ENCODE results near the gene APBB2.

Gene APBB2

DNA sequence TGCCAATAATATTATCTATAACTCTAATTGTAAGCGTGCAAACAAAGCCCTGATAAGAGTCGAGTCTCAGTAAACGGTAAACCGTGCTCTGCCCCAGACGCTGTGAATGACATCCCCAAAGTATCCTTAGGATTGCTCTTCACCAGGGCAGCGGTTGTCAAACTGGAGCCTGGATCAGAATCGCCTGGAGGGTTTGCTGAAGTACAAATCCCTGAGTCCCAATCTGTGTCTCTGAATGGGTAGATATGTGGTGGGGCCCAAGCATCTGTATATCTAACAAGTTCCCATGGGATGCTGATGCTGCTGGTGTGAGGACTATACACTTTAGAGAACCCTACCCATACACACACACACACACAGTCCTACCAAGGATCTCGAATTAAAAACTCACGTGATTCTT, 813 bp upstream of the APBB2 start:
- DNase-seq: no peak

- no peak for DNase-seq
These were observed 444 bp upstream of the APBB2 start for GRCh38 chr4:41214825-41215146.

DNA sequence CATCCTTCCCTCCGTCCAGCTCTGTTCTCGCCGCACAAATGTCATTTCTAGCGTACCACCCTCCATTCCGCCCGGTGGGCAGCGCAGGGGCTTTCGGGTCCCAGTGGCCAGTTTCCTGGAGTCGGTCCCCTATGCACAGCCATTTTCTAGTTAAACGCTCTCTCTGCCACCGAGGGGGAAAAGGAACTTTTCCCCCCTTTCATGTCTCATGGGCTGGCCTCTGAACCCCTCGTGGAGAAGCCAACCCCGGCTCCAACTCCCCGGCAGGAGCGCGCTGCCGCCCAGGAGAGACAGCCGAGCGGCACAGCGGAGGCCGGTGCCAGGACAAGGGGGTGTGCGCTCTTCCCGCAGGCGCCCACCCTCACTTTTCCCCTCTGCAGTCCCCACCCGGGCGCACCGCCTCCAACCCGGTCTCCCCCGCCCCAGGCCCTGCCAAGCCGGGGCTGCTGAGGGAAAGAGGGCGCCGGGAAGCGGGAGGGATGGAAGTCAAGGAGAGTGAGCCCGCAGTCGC, 662 bp downstream of the APBB2 start:
- DNase-seq: no peak

DNA sequence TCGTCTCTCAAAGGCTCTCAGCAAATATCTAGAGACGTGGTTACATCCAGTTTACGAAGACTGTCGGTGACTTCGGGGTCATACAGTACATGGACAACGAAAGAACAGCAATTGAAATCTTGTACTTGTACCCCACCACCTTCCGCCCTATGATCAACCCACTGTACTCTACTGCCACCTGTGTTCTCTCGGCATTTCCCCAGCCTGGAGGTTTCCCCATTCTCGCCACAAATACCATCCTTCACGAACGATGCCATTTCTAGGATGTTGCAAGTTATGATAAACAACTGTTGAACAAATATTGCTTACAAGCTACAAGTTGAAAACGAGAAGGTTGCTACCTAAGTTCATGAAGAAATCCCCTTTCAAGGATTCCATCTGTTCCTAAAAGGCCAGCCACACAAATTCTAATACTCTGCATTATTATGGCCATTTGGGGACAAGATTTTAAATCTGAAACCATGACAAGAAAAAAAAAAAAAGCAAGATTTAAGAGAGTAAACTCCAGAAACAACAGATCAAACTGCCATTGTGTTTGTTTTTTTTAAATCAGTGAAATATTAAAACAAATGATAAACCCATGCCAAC, 1.6 kb downstream of the APBB2 start:
- no peak for DNase-seq

DNA sequence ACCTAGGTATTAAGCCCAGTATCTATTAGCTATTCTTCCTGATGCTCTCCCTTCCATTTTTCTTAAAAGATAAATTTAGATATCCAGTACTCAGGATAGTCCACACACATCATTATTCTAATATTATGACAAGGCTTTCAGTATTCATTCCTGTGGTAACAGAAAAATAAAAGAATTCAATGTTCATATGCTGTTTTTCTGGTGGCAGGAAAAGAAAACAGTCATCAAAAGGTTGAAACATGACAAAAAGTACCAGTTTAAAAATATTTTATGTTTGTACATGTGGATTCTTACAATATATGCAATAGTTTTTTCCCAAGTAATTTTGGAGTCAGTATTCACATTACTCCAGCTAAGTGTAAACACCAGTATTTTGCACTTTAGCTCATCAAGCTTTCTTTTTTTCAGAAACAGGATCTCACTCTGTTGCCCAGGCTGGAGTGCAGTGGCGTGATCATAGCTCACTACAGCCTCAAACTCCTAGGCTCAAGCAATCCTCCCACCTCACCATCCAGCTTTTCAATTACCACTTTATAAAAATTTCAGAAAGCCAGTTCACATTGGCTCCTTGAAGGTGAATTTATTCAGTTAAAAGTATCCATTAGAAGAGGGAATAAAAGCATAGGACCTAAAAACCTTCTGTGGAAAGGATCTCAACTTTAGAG, 2.3 kb downstream of the APBB2 start:
- no peak for DNase-seq

- DNase-seq: no peak
These were observed 4.4 kb downstream of the APBB2 start for GRCh38 chr4:41209901-41210300.

GRCh38 chr4:41209187-41209586, 5.2 kb downstream of the APBB2 start:
- no peak for DNase-seq

DNA sequence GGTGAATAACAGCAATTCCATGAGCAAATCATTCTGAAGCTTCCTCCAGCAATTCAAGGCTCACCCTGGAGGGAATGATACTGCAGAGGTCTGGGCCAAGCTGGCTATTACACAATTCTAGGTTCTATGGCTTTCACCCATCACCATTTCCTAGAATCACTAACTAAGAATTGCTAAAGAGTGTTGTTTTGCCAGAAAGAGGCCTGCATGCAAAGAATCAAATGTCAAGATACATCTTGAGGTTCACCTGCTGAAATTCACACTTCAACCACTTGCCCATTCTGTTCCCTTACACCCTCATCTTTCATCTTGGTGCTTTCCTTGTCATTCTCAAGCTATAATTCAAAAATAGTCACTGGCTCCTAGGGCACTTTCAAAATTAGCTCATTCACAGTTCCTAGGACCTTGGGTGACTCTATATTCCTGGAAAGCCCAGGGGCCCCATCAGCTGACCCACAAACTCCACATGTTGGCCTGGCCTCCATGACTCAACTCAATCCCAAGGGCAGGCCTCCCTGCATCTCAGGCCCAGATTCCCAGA, 7.0 kb downstream of the APBB2 start:
- no peak for DNase-seq

- no peak for DNase-seq
These were observed 8.4 kb downstream of the APBB2 start for GRCh38 chr4:41205854-41206460.

DNA sequence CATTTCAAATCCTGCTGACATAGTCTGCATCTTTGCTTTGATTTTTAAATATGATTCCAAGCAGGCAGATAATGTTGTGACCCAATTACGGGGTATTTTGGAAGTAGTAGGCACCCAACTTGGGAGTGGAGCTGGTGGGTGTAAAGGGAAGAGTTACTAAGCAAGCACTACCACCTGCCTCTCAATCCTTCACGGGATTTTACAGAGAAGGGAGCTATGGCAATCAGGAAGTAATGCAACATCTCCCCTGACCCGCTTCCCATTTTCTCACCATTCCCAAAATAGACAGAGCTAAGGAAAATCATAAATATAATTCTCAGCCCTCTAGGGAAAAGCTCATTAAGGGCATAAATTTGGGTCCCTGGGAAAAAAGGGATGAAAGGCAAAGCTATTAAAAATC, 9.2 kb downstream of the APBB2 start:
- DNase-seq: no peak

DNA sequence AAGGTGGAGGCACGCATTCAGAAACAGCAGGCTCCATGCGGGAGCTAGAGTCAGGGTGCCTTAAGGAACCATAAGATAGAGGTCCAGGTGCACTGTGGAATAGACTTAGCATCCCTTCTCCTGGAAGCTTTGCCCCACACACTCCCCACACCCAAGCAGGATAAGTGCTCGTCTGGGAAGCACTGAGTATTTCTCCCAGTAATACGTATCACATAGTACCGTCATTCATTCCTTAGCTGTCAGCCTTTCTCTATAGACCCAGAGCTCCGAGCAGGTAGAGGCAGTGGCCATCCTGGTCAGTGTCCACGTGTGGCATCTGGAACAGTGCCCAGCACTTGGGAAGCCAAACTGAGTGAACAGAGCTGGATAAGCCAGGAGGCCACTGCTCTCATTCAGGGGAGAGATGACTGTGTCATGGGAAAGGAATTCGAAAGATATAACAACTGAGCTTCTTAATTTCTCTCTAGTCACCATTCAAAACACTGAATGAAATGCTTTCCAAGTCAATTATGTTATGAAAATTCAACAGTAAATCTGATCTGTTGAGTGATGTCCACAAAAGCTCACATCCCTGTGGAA, 9.9 kb downstream of the APBB2 start:
- no peak for DNase-seq

DNA sequence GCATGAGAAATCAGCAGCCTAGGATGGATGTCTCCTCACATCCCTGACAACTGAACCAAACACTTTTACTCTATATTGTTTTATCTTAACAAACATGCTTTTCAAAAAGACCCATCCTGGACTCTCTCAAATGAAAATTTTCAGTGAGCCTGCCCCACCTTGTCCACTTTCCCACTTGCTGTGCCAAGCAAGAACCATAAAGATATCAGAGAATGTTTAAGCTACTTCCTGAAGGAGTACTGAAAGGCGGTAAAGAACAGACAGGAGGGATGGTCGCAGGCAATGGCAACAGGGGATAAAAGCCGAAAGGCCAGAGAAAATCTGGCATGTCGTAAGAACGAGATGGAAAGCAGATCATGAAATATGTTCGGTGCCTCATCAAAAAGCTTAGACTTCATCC, 10.5 kb downstream of the APBB2 start:
- DNase-seq: no peak

GRCh38 chr4:41202820-41203568, 11.3 kb downstream of the APBB2 start:
- no peak for DNase-seq

GRCh38 chr4:41202356-41202755, 12.0 kb downstream of the APBB2 start:
- DNase-seq: no peak

- DNase-seq: no peak
These were observed 13.8 kb downstream of the APBB2 start for GRCh38 chr4:41200486-41201017.

- no peak for DNase-seq
These were observed 14.6 kb downstream of the APBB2 start for GRCh38 chr4:41199788-41200187.

- no peak for DNase-seq
These were observed 16.3 kb downstream of the APBB2 start for GRCh38 chr4:41197996-41198395.

- DNase-seq: no peak
These were observed 16.8 kb downstream of the APBB2 start for GRCh38 chr4:41197495-41197894.

DNA sequence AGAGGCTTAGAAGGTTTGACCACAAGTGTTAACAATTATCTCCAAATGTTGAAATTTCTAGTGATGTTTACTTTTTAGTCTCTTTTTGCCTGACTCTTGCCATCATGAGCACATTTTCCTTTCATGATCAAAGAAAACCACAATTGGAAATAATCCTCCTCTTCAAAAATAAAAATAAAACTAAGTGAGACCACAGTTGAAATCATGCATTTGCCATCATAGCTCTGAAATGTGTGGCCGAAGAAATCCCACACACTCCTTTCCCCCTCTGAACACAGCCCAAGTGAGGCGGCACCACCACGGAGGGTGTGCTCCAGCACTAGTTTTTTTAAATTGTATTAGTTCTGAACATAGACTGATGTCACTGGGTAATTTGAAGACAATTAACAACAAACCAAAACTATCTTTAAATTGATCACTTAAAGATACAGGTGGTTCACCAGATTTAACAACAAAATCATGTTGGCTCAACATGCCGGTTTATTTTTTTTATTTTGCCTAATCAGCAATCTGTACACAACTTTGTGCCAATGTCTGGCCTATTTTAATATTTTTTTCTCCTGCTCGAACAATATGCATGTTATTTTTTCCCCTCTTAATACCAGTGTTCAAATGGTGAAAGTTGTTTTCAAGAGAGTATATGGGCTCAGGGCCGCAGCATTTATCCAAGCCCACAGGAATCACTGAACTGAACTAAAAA, 17.6 kb downstream of the APBB2 start:
- no peak for DNase-seq

DNA sequence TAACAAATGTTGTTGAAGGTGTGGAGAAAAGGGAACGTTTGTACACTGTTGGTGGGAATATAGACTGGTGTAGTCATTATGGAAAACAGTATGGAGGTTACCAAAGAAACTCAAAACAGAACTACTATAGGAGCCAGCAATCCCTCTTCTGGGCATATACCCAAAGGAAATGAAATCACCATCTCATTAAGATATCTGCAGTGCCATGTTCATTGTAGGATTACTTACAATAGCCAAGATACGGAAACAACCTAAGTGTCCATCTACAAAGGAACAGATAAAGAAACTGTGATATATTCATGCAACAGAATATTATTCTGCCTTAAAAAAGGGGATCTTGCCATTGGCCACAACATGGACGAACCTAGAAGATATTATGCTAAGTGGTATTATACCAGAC, 22.2 kb downstream of the APBB2 start:
- no peak for DNase-seq

GRCh38 chr4:41189666-41190065, 24.7 kb downstream of the APBB2 start:
- no peak for DNase-seq

DNA sequence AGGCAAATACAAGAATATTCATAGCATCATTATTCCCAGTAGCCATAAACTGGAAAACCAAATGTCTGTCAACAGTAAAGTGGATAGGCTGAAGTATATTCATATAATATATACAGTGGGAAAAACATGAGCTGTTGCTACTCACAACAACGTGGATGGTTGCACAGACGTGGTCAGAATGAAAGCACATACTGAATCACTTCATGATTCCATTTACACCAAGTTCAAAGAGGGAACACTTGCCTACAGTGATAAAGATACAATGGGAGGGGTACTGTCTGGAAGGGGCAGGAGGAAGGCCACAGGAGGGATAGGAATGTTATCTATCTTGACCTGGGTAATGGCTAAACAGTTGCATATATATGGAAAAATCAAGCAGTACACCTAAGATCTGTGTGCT, 25.3 kb downstream of the APBB2 start:
- no peak for DNase-seq
